ENCODE data around the gene SH3BP4. TPM values are rescaled to one million over a fixed set of nuclear protein-coding genes. Genes with fewer than 3 reads are reported as not detected.

Gene SH3BP4
- total RNA-seq, 1 experiment from 2014 or later = 93.8 TPM

- Histone ChIP-seq H3K18ac (ENCODE audit: insufficient read length, low read depth, low read length) (peak overlapping the region; percentile 28), H3K23ac (ENCODE audit: insufficient read length, low read depth, low read length) (no peak overlapping the region), H2BK15ac (ENCODE audit: low read depth, low read length) (no peak overlapping the region), H3K79me2 (ENCODE audit: insufficient read depth, low read length) (peaks cover 6% of the 10 kb centered on the region; the same call in 1 of the 2 replicates), H3K56ac (ENCODE audit: insufficient read length, low read depth, low read length) (no peak overlapping the region), H3K23me2 (ENCODE audit: insufficient read length, low read depth, low read length, poor library complexity, severe bottlenecking) (no peaks in the 10 kb centered on the region), H4K5ac (ENCODE audit: insufficient read length, low read depth, low read length) (no peak overlapping the region), H2BK120ac (ENCODE audit: low read depth, low read length, poor library complexity, severe bottlenecking) (no peak overlapping the region), H3K14ac (ENCODE audit: insufficient read depth, low read length) (peak overlapping the region; percentile 36; the same call in 1 of the 2 replicates), H3K4ac (ENCODE audit: low read depth, low read length) (no peak overlapping the region), H4K91ac (ENCODE audit: insufficient read length, low read depth, low read length) (no peak overlapping the region), H2BK12ac (ENCODE audit: insufficient read length, low read depth, low read length) (no peak overlapping the region), H3K4me2 (ENCODE audit: insufficient read depth, insufficient read length, low read length) (no peak overlapping the region), H3K9me3 (ENCODE audit: control insufficient read depth, low read depth, low read length) (no peaks in the 10 kb centered on the region), H4K8ac (replicated peaks; ENCODE audit: insufficient read length, low read depth, low read length) (no peak overlapping the region), H3K9ac (ENCODE audit: extremely low read depth, insufficient read length, low read length) (no peak overlapping the region), H3T11ph (ENCODE audit: low read length) (no peak overlapping the region), H2AFZ (ENCODE audit: low read length) (no peak overlapping the region), H2BK5ac (ENCODE audit: insufficient read length, low read length) (no peak overlapping the region), H4K20me1 (ENCODE audit: control insufficient read depth, insufficient read depth, insufficient read length) (no peaks in the 10 kb centered on the region), H2AK5ac (ENCODE audit: insufficient read length, low read length) (no peak overlapping the region), H3K4me1 (ENCODE audit: insufficient read depth, low read length) (no peaks in the 10 kb centered on the region; the same call in 1 of the 2 replicates), H3K27me3 (ENCODE audit: insufficient read depth, low read length) (no peaks in the 10 kb centered on the region), H2BK20ac (ENCODE audit: low read depth, low read length, poor library complexity, severe bottlenecking) (no peak overlapping the region), H3K79me1 (ENCODE audit: insufficient read depth, low read depth, low read length, poor library complexity, severe bottlenecking) (no peaks in the 10 kb centered on the region), H3K27ac (ENCODE audit: insufficient read length, low read depth, low read length) (no peak overlapping the region)
- no peaks in the 10 kb centered on the region; a peak in 1 of 5 replicates for H3K9me3 Mint-ChIP-seq
- H3K4me1 Mint-ChIP-seq = peaks cover 61 to 73% of the 10 kb centered on the region in 2 experiments
- peaks cover 19 to 63% (median 53%) of the 10 kb centered on the region in 3 experiments for H3K36me3 Mint-ChIP-seq (ENCODE audit: insufficient read depth in 1 of 3, low read depth in 3 of 3)
- peak overlapping the region; percentile 73 to 92 (median 76) for H3K27ac Mint-ChIP-seq
- TF ChIP-seq, protein P1, sequence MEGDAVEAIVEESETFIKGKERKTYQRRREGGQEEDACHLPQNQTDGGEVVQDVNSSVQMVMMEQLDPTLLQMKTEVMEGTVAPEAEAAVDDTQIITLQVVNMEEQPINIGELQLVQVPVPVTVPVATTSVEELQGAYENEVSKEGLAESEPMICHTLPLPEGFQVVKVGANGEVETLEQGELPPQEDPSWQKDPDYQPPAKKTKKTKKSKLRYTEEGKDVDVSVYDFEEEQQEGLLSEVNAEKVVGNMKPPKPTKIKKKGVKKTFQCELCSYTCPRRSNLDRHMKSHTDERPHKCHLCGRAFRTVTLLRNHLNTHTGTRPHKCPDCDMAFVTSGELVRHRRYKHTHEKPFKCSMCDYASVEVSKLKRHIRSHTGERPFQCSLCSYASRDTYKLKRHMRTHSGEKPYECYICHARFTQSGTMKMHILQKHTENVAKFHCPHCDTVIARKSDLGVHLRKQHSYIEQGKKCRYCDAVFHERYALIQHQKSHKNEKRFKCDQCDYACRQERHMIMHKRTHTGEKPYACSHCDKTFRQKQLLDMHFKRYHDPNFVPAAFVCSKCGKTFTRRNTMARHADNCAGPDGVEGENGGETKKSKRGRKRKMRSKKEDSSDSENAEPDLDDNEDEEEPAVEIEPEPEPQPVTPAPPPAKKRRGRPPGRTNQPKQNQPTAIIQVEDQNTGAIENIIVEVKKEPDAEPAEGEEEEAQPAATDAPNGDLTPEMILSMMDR (conservative IDR thresholded peaks at IDR 0.05) = peak; percentile 58
- peak; percentile 86 for DNase-seq
- no peak overlapping the region for H3K4me3 Mint-ChIP-seq
- no CpG with 5 or more reads among the region's 20 CpGs for WGBS (ENCODE audit: extremely low coverage, insufficient read length, low lambda C conversion rate)
- H3K27me3 Mint-ChIP-seq (ENCODE audit: low read depth) = no peaks in the 10 kb centered on the region; the same call in 1 of the 2 replicates
Measured at GRCh38 chr2:235005603-235006259, 53.9 kb downstream of the SH3BP4 start.
